IPS DF 6.9 (cell line): ENCODE measurements around the gene ADAM12.

Experiments
- DNase-seq: peaks from one replicate; pipeline ENCODE4 v3.0.0-alpha.2; 2013; ENCODE audit warnings: low read depth, low spot score
- H3K27ac ChIP-seq: one replicate; pipeline ENCODE4 v1.5.1; 2013; ENCODE audit warnings: low read length, control low read depth
- H3K27me3 ChIP-seq: 2 replicates; pipeline ENCODE4 v1.6.1; 2013; ENCODE audit warnings: mild to moderate bottlenecking, low read length; ENCODE audit not compliant: control insufficient read depth, insufficient read depth
- H3K36me3 ChIP-seq: 2 replicates; pipeline ENCODE4 v1.6.1; 2013; ENCODE audit warnings: low read length; ENCODE audit not compliant: control insufficient read depth, insufficient read depth
- H3K4me1 ChIP-seq: 2 replicates; pipeline ENCODE4 v1.6.1; 2013; ENCODE audit warnings: low read length; ENCODE audit not compliant: control insufficient read depth, insufficient read depth
- H3K4me3 ChIP-seq: 2 replicates; pipeline ENCODE4 v1.5.1; 2013; ENCODE audit warnings: mild to moderate bottlenecking, low read length
- H3K9me3 ChIP-seq: 2 replicates; pipeline ENCODE4 v1.6.1; 2013; ENCODE audit warnings: low read length, inconsistent platforms; ENCODE audit not compliant: control insufficient read depth, insufficient read depth
- whole genome bisulfite sequencing: extraction: QIAGEN DNeasy Blood & Tissue Kit; methylation state at CpG from one replicate; pipeline ENCODE4 v1.1.7; 2013; ENCODE audit warnings: mixed read lengths, missing lambda C conversion rate; ENCODE audit not compliant: insufficient read length, insufficient coverage; 5-methylcytosine and 5-hydroxymethylcytosine counted together

The ADAM12 gene

GRCh38 chr10:126214021-126214420, 174.3 kb downstream of the ADAM12 start:
- Histone ChIP-seq H3K4me3 (no peak overlapping the region), H3K27me3 (no peaks in the 10 kb centered on the region), H3K4me1 (no peaks in the 10 kb centered on the region), H3K36me3 (no peaks in the 10 kb centered on the region; the same call in 1 of the 2 replicates), H3K9me3 (no peaks in the 10 kb centered on the region), H3K27ac (no peak overlapping the region)
- WGBS: no CpG with 5 or more reads among the region's 6 CpGs
- DNase-seq: no peak

DNA sequence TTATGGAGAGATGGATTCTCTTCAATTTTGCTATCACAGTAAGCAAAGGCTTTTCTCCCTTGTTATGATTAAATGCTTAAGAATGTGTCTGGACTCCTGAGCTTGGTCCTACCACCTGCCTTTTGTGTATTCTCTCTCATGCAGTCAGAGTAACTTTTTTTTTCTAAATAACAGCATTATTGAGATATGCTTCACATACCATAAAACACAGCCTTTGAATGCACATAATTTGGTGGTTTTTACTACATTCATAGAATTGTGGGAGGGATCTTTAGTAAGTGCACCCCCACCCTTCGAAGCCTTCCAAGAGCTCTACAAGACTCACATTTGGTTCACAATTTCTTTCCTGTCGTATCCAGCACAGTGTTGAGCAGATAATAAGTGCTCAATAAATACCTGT, 175.5 kb downstream of the ADAM12 start:
- Histone ChIP-seq H3K9me3 (no peaks in the 10 kb centered on the region), H3K36me3 (no peaks in the 10 kb centered on the region; the same call in 1 of the 2 replicates), H3K27ac (no peak overlapping the region), H3K27me3 (no peaks in the 10 kb centered on the region), H3K4me1 (no peaks in the 10 kb centered on the region), H3K4me3 (no peak overlapping the region)
- no peak for DNase-seq
- WGBS: no CpG with 5 or more reads among the region's 2 CpGs

DNA sequence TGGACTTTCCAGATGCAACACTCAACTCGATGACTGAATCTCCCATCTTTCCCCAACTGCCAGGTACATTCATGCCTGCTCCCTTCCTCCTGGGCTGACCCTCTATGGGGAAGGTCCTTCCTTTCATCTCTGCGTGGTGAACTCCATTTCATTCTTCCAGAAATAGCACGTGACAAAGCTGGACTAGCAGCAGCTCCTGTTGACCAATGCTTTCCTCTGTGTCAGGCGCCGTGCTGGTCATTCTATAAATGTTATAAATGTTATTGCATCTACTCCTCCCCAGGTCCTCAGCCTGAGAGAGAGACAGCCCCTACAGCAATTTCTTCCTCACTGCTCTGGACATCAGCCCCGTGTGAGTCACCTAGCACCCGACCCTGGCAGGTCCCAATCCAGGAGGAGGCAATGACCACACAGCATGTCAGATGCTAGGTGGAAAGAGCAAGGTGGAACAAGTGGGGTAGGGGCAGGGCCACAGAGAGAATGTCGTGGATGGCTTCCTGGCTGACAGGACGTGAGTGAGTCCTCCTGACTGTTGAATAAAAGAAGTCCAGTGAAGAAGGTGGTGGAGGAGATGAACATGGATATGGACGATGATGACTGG, 178.1 kb downstream of the ADAM12 start:
- Histone ChIP-seq H3K27me3 (no peaks in the 10 kb centered on the region), H3K9me3 (no peaks in the 10 kb centered on the region), H3K27ac (no peak overlapping the region), H3K4me1 (no peaks in the 10 kb centered on the region), H3K4me3 (no peak overlapping the region), H3K36me3 (no peaks in the 10 kb centered on the region; the same call in 1 of the 2 replicates)
- DNase-seq: no peak
- WGBS: no CpG with 5 or more reads among the region's 10 CpGs

DNA sequence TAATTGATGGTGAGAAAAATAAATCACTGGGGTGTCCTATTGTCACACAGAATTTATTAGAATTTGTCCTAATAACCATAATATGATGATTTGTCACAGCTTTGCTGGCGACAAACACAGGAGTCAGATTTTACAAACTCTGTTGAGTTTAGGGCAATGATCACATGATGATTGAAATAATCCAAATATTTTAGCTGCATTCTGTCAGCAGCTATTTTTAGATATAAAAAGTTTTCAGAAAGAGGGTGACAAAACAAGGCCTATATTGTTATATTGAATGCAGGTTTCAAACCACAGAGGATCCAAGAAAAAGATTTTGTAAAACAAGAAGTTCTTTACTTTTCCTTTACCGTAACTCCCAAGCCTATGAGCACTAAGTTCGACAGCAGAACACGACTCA, 178.8 kb downstream of the ADAM12 start:
- Histone ChIP-seq H3K4me1 (no peaks in the 10 kb centered on the region), H3K27ac (no peak overlapping the region)
- WGBS: no CpG with 5 or more reads among the region's 4 CpGs

GRCh38 chr10:126208726-126209302, 179.5 kb downstream of the ADAM12 start:
- Histone ChIP-seq H3K4me3 (no peak overlapping the region), H3K36me3 (no peaks in the 10 kb centered on the region), H3K27me3 (no peaks in the 10 kb centered on the region), H3K4me1 (no peaks in the 10 kb centered on the region), H3K9me3 (no peaks in the 10 kb centered on the region), H3K27ac (no peak overlapping the region)
- DNase-seq: no peak
- WGBS: no CpG with 5 or more reads among the region's 4 CpGs

More for the DNA sequence above, 178.8 kb downstream of the ADAM12 start:
- no peak for DNase-seq
- no peaks in the 10 kb centered on the region for H3K36me3 ChIP-seq
- H3K4me3 ChIP-seq: no peak overlapping the region
- H3K27me3 ChIP-seq: no peaks in the 10 kb centered on the region
- no peaks in the 10 kb centered on the region for H3K9me3 ChIP-seq

DNA sequence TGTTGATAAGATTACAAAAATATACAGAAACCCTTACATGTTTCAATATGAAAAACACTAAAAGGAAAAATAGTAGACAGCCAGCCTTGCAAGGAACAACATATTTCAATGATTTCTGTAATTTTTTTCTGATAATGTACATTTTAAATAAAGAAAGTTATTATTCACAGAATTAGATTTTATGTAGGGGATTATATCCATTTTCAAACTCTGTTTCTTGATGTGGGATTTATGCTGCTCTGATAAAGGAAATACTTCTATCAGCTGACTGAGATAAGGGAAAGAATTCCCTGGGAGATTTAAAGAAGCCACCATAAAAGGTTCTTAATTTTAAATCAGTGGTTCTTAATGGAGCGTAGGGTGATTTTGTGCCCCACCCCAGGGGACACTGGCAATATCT, 180.4 kb downstream of the ADAM12 start:
- H3K4me3 ChIP-seq: no peak overlapping the region
- DNase-seq: no peak
- no peaks in the 10 kb centered on the region for H3K4me1 ChIP-seq
- no peak overlapping the region for H3K27ac ChIP-seq
- H3K27me3 ChIP-seq: no peaks in the 10 kb centered on the region
- no CpG with 5 or more reads among the region's 1 CpG for WGBS
- no peaks in the 10 kb centered on the region for H3K9me3 ChIP-seq
- no peaks in the 10 kb centered on the region for H3K36me3 ChIP-seq

GRCh38 chr10:126207313-126207771, 180.9 kb downstream of the ADAM12 start:
- Histone ChIP-seq H3K27ac (no peak overlapping the region), H3K27me3 (no peaks in the 10 kb centered on the region), H3K4me3 (no peak overlapping the region), H3K36me3 (no peaks in the 10 kb centered on the region), H3K9me3 (no peaks in the 10 kb centered on the region), H3K4me1 (no peaks in the 10 kb centered on the region)
- WGBS: no CpG with 5 or more reads among the region's 3 CpGs
- DNase-seq: no peak

DNA sequence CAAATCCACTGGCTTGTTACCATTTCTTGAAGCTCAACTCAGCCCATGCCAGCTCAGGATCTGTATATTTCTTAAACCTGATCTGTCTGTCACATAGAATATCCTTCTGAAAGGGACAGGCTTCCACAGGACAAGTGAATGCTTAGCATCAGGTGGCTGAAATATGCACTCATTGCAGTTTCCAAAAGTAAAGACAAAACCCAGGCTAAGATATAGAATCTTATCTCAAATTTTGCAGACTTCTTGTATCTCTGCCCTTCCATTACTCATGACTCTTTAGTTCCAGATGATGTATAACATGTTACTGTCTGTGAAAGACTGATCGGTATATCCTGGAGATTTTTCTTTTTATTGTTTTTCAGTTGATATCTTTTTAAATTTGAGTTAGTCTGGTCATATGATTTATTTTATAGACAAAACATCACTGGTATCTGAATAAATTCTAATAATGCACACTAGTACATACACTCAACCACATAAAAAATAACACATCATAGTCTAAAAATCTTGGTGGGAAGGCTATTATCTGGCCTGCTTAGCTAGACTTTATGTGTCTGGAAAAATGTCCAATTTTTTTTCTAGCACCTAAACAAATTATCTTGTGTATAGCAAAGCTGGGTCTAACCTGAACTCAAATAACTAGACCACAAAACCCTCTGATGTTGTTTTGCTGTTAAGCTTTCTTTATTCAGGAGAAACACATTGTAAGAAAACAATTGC, 182.6 kb downstream of the ADAM12 start:
- no CpG with 5 or more reads among the region's 1 CpG for WGBS
- H3K4me3 ChIP-seq: no peak overlapping the region

GRCh38 chr10:126204320-126204719, 184.0 kb downstream of the ADAM12 start:
- no peak overlapping the region for H3K27ac ChIP-seq
- no peak overlapping the region for H3K4me3 ChIP-seq
- no peak for DNase-seq
- no peaks in the 10 kb centered on the region for H3K4me1 ChIP-seq
- WGBS: no CpG with 5 or more reads among the region's 4 CpGs
- H3K27me3 ChIP-seq: no peaks in the 10 kb centered on the region
- H3K9me3 ChIP-seq: no peaks in the 10 kb centered on the region
- H3K36me3 ChIP-seq: no peaks in the 10 kb centered on the region

More for the DNA sequence above, 182.6 kb downstream of the ADAM12 start:
- DNase-seq: no peak
- Histone ChIP-seq H3K27me3 (no peaks in the 10 kb centered on the region), H3K4me1 (no peaks in the 10 kb centered on the region), H3K27ac (no peak overlapping the region), H3K36me3 (no peaks in the 10 kb centered on the region), H3K9me3 (no peaks in the 10 kb centered on the region)

- H3K9me3 ChIP-seq: no peaks in the 10 kb centered on the region
- H3K27me3 ChIP-seq: no peaks in the 10 kb centered on the region
- no peaks in the 10 kb centered on the region for H3K36me3 ChIP-seq
- no peak overlapping the region for H3K4me3 ChIP-seq
- H3K4me1 ChIP-seq: no peaks in the 10 kb centered on the region
- H3K27ac ChIP-seq: no peak overlapping the region
- DNase-seq: no peak
- no CpG with 5 or more reads among the region's 7 CpGs for WGBS
Observed at GRCh38 chr10:126203746-126204145, 184.5 kb downstream of the ADAM12 start.
